AG04449 (cell line): ENCODE results near the gene UTS2.

Source experiments
- CTCF ChIA-PET: fragments of 350-600 bp; formaldehyde crosslinking; extraction: SDS; loops from one replicate; lab custom pipeline; 2021; ENCODE audit warnings: antibody characterized with exemption; lab: Yijun Ruan, JAX
- POLR2A ChIA-PET: fragments of 400-600, 350-600 bp; formaldehyde crosslinking; extraction: SDS; loops from one replicate; lab custom pipeline; 2020; ENCODE audit warnings: antibody characterized with exemption, inconsistent platforms; lab: Yijun Ruan, JAX
- DNase-seq: peaks from one replicate; pipeline ENCODE4 v3.0.0-alpha.2; 2010; ENCODE audit warnings: low read depth, low spot score
- H3K4me3 ChIP-seq: 2 replicates; pipeline ENCODE4 v1.5.1; 2011; ENCODE audit warnings: low read depth, mild to moderate bottlenecking, control low read depth, low read length
- TF ChIP-seq, protein P1 (sequence below): IDR thresholded peaks from one replicate; pipeline ENCODE4 v1.5.1; 2011; ENCODE audit warnings: mild to moderate bottlenecking, moderate library complexity, low read length, control low read depth, inconsistent platforms; ENCODE audit not compliant: insufficient read depth; ENCODE audit errors: missing control alignments

The UTS2 gene

DNA sequence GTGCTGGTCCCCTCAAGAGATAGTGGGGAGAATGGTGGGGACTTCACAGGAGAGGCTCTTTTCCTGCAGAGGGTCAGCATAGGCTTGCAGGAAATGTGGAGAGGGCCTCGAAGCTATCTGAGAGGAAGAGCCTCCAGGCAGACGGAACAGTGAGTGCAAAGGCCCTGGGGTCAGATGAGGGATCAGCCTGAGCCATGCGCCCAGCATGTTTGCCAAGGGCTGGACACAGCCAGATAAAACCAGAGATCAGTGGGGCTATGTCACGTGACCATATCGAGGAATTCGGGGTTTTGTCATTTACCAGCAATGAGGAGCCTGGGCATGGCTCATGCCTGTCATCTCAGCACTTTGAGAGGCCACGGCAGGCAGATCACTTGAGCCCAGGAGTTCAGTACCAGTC lies 6.5 kb upstream of the UTS2 start:
- H3K4me3 ChIP-seq: no peak overlapping the region
- TF ChIP-seq, protein P1, sequence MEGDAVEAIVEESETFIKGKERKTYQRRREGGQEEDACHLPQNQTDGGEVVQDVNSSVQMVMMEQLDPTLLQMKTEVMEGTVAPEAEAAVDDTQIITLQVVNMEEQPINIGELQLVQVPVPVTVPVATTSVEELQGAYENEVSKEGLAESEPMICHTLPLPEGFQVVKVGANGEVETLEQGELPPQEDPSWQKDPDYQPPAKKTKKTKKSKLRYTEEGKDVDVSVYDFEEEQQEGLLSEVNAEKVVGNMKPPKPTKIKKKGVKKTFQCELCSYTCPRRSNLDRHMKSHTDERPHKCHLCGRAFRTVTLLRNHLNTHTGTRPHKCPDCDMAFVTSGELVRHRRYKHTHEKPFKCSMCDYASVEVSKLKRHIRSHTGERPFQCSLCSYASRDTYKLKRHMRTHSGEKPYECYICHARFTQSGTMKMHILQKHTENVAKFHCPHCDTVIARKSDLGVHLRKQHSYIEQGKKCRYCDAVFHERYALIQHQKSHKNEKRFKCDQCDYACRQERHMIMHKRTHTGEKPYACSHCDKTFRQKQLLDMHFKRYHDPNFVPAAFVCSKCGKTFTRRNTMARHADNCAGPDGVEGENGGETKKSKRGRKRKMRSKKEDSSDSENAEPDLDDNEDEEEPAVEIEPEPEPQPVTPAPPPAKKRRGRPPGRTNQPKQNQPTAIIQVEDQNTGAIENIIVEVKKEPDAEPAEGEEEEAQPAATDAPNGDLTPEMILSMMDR: no peak
- ChIA-PET CTCF (no interaction called here), POLR2A (no interaction called here)
- DNase-seq: no peak

DNA sequence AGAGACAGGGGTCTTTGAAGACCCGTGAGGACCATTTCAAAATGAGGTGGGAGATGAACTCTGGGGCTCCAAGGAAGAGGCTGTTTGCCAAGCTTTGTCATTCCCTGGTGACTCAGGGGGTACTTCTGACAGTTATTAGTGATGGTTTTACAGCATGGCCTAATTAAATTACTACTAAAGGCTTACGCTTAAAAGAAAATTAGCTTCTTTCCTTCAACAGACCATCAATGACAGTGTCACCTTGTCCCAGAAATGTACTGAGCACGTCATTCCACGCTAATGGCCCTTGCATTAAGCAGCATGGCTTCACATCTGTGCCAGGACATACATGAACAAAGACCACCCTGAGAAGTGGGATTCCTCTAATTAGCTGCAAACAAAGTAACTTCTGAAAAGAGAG lies 5.1 kb upstream of the UTS2 start:
- POLR2A ChIA-PET: no interaction called here
- CTCF ChIA-PET: no interaction called here
- TF ChIP-seq, protein P1: no peak
- H3K4me3 ChIP-seq: no peak overlapping the region
- no peak for DNase-seq

DNA sequence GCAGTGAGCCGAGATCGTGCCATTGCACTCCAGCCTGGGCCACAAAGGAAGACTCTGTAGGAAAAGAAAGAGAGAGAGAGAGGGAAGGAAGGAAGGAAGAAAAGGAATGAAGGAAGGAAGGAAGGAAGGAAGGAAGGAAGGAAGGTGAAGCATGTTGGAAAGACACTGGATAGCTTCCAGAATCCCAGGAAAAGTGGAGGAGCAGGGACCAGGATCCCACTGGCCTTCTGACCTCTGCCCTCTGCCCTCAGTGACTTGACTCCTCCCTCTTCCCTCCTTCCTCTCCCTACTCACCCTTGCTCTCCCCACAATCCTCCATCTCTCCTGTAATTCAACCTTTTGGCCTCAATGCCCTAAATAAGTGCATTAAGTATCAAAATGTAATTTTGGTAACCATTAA lies 4.1 kb upstream of the UTS2 start:
- no peak overlapping the region for H3K4me3 ChIP-seq
- TF ChIP-seq, protein P1: no peak
- POLR2A ChIA-PET: no interaction called here
- DNase-seq: no peak
- CTCF ChIA-PET: no interaction called here

DNA sequence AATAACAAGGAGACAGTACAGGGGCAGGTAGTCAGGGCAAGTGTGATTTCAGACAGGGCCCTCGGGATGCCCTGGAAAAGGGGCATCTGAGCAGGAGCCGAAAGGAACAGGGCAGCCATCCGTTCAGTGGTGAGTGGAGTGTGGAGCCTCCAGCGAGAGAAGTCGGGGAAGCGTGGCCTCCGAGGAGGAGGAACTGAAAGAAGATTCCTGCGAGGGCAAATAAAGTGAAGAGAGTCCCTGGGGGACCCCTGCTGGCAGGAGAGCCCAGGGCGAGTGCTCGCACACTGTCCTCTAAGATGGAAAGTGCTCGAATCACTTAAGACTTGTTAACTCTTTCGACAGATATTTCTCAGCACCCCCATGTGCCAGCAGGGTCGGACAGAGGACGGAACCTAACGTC lies 3.5 kb upstream of the UTS2 start:
- POLR2A ChIA-PET: no interaction called here
- no peak for DNase-seq
- TF ChIP-seq, protein P1: peak; percentile 23
- CTCF ChIA-PET: no interaction called here
- no peak overlapping the region for H3K4me3 ChIP-seq

DNA sequence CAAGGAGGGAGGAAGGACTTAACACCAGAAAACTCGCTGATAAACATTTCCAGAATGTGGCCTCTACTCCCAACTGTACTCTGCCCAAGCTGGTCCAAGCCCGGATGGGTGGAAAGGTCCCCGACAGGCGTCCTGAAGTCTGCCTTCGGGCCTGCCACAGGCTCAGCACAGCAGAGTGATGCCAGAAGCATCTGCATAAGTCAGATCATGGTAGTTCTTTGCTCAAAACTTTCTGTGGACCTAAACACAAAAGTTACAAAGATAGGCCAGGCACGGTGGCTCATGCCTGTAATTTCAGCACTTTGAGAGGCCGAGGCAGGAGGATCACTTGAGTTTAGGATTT lies 790 bp upstream of the UTS2 start:
- ChIA-PET POLR2A (no interaction called here), CTCF (no interaction called here)
- DNase-seq: no peak
- TF ChIP-seq, protein P1: no peak
- no peak overlapping the region for H3K4me3 ChIP-seq

DNA sequence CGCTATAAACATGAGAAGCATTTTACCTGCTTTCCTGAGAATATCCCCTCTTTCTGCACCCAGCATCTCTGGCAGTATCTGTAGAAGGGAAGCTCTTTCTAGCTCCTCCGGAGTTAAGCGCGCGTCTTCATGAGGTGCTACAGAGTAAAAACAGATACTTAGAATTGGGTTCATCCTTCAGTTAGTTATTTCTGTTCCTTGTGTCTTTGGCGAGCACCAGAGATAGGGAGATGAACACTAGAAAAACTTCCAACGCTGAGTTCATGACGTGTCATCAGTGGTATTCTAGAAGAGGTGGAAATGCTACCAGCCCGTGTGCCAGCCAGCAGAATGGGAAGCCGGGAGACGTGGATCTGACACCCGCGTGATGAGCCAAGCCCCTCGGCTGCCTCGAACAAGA lies 2.1 kb downstream of the UTS2 start:
- no peak for DNase-seq
- POLR2A ChIA-PET: no interaction called here
- TF ChIP-seq, protein P1: no peak
- H3K4me3 ChIP-seq: no peak overlapping the region
- CTCF ChIA-PET: no interaction called here

DNA sequence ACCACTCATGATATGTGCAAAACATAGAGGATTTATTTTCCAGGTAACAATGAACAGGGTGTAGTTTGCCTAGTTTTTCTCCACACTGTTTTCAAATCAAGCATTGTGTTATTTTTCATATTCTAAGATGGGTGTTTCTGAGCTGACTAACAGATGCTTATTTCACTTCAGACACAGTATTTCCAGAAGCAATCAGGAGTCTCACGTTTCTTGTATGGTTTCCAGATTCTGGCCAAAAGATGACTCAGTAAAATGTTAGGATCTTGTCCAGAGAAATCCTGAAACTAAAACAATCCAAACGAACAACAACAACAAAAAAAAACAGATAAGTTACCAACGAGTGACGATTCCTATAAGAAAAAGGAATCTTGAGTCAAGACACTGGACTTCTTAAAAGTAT lies 5.3 kb downstream of the UTS2 start:
- POLR2A ChIA-PET: no interaction called here
- TF ChIP-seq, protein P1: no peak
- DNase-seq: peak; percentile 17
- H3K4me3 ChIP-seq: no peak overlapping the region
- CTCF ChIA-PET: no interaction called here
